Esophagus muscularis mucosa (tissue), 3 donors: Measurements from ENCODE around the gene PRDM16.

Experiments
- CTCF ChIP-seq, 3 experiments: fragments of 200-600 bp in 2 of 3; fragments of 450-650 bp in 1 of 3; sonication (generic) in 2 of 3; IDR thresholded peaks; one replicate each; pipeline ENCODE4 v1.5.1; 2017 to 2019; ENCODE audit warnings: antibody characterized with exemption in 3 of 3, mild to moderate bottlenecking in 2 of 3, moderate library complexity in 1 of 3
- POLR2A ChIP-seq: fragments of 450-650 bp; IDR thresholded peaks from one replicate; pipeline ENCODE4 v1.6.1; 2017; ENCODE audit warnings: antibody characterized with exemption, moderate library complexity, mild to moderate bottlenecking, low read depth

DNA sequence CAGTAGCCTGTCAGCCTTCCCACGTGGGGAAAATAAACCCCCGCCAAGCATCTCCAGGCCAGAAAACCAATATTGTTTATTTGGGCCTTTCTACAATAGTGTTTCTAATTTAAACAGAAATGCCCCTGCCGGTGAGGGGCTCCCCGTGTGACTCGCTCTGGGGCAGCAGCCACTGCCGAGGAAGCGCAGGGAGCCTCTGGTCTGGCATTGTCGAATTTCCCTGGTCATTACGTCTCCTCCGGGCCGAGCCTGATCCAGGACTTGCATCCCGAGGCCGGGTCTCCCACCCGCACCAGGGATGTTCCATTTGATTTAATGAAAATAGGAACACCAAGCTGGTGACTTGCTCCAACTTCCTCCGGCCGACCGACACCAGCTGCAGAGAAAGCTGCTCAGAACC is 20.5 kb downstream of the PRDM16 start:
- no peak for TF ChIP-seq CTCF (IDR thresholded peaks at IDR 0.05)
- TF ChIP-seq POLR2A, result no peak
